Right atrium auricular region (tissue), 2 donors: ENCODE measurements around the gene KRT79. TPM values are rescaled to one million over a fixed set of nuclear protein-coding genes. Genes with fewer than 3 reads are reported as not detected.

Experiments
- DNase-seq: peaks from one replicate; pipeline ENCODE4 v3.0.0-alpha.2; 2019; ENCODE audit warnings: low spot score
- H3K27ac ChIP-seq, 2 donors: fragments of 200-600 bp; sonication (generic); 1 replicate in 1 of 2; 2 replicates in 1 of 2; pipeline ENCODE4 v1.5.1; 2016 to 2019
- H3K27me3 ChIP-seq, 2 donors: fragments of 200-600 bp; sonication (generic); one replicate each; pipeline versions ENCODE4 v1.5.1 to v1.6.0; 2017 to 2019
- H3K36me3 ChIP-seq: fragments of 200-600 bp; sonication (generic); one replicate; pipeline ENCODE4 v1.5.1; 2016
- H3K4me1 ChIP-seq, 2 donors: fragments of 200-600 bp; sonication (generic); one replicate each; pipeline versions ENCODE4 v1.5.1 to v1.6.0; 2017 to 2019
- H3K4me3 ChIP-seq, 2 donors: fragments of 200-600 bp; sonication (generic); 1 replicate in 1 of 2; 2 replicates in 1 of 2; pipeline ENCODE4 v1.5.1; 2017 to 2019; ENCODE audit warnings: mild to moderate bottlenecking in 1 of 2, moderate library complexity in 1 of 2
- H3K9me3 ChIP-seq, 2 donors: fragments of 200-600 bp; sonication (generic); one replicate each; pipeline ENCODE4 v1.5.1; 2019
- CTCF ChIP-seq, 2 donors: fragments of 200-600 bp; sonication (generic); IDR thresholded peaks; one replicate each; pipeline ENCODE4 v1.5.1; 2019; ENCODE audit warnings: antibody characterized with exemption in 2 of 2
- total RNA-seq, 2 donors: library from RNA; depleted of rRNA; stranded (reverse); fragments of >200 nt; gene quantifications; one replicate each; pipeline ENCODE4 v1.1.0, GENCODE V29; 2016

KRT79 gene
- total RNA-seq, 2 donors from 2014 or later, result not detected

DNA sequence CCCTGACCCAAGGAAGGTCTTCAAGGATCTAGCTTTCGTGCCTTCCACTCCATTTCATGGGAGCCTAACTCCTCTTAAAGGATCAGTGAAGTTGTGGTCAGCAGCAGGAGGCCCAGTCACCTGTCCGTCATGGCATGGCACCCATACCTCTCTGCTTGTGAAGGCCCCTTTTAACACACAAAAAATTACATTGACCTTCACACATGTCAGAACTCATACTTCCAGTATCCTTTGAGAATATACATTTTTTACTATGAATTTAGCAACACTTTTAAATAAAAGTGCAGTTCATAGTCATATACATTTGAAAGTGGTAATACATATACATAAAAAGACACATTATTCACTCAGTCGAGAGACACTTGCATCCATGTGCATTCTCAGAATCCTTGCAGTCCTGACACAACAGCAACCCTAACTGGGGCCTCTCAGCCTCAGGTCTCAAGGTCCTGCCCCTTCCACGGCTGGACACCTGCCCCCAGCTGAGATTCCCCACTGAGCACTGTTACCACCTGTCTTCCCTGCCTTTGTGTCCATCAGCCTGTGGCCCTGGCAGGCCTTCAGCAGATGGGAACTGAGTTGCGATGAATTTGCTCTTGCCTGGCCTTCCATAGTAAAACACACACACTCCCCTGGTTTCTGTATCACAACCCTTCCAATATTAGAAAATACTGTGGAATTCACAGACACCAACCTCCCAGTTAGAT lies 34.5 kb downstream of the KRT79 start:
- no peak for DNase-seq
- Histone ChIP-seq H3K9me3 (no peaks in the 10 kb centered on the region), H3K36me3 (no peaks in the 10 kb centered on the region), H3K27me3 (no peaks in the 10 kb centered on the region), H3K4me3 (no peak overlapping the region), H3K27ac (no peak overlapping the region), H3K4me1 (no peaks in the 10 kb centered on the region)
- TF ChIP-seq CTCF (IDR thresholded peaks at IDR 0.05), result no peak

DNA sequence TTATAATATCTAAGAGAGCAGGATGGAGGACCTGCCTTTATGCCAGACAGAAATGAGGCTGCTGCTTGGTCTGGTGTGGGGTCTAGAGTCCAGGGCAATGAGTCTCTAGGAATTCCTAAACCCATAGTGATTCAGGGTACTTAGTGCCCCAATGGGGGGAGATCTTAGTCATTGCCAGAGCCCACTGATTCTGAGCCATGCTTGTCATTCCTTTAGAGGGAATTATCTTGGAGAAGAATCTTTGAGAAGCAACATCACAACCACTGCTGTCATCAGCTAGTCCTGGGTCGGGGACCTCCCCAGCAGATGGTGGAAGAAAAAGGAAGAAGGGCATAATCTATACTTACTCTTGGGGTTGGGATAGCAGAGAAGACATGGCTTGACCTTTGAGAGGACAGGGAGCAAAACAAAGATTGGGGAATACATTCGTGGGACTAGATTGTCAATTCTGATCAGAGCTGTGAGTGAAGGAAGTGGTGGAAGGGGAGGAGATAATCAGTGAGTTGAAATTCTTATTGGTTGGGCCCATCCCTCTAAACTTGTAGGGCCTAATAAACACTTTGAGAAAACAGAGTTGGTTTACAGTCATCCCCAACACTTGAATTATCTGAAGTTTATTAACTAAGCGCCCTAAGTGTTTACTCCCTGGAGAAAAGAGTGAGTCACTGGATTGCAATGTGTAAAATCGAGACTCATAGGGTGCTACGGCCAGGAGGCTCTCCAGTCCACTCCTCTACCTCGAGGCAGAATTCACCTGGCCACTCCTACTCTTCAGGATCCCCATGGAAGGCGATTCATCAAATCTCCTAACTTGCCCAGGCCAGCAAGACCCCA lies 35.2 kb downstream of the KRT79 start:
- TF ChIP-seq CTCF (IDR thresholded peaks at IDR 0.05), result no peak
- Histone ChIP-seq H3K36me3 (no peaks in the 10 kb centered on the region), H3K27me3 (no peaks in the 10 kb centered on the region), H3K27ac (no peak overlapping the region), H3K4me1 (no peaks in the 10 kb centered on the region), H3K4me3 (no peak overlapping the region), H3K9me3 (no peaks in the 10 kb centered on the region)
- DNase-seq, result no peak

DNA sequence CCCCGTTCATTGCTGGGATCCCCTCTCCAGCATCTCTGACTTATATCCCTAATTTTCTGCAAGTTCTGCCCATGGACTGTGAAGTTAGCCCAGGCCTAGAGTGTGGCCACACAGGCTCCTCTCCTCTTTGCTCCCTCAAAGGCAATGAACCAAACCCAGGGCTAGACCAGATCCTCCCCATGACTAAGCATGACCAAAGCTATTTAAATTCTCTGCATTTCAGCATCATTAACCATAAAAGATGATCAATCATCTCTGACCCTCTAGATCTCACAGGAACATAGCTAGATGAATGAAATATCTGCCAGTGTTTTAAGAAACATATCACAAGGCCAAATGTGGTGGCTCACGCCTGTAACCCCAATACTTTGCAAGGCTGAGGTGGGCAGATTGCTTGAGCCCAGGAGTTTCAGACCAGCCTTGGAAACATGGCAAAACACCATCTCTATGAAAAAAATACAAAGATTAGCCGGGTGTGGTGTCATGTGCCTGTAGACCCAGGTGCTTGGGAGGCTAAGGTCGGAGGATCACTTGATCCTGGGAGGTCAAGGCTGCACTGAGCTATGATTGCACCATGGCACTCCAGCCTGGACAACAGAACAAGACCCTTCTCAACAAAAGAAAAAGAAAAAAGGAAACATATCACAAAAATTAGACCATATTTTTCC lies 36.0 kb downstream of the KRT79 start:
- no peaks in the 10 kb centered on the region for H3K9me3 ChIP-seq
- H3K36me3 ChIP-seq, result no peaks in the 10 kb centered on the region
- H3K4me1 ChIP-seq, result no peaks in the 10 kb centered on the region
- H3K27ac ChIP-seq, result no peak overlapping the region
- H3K27me3 ChIP-seq, result no peaks in the 10 kb centered on the region
- no peak for DNase-seq
- no peak for TF ChIP-seq CTCF (IDR thresholded peaks at IDR 0.05)
- H3K4me3 ChIP-seq, result no peak overlapping the region

- no peaks in the 10 kb centered on the region for H3K4me1 ChIP-seq
These were observed 36.6 kb downstream of the KRT79 start for GRCh38 chr12:52797529-52797894.

More at GRCh38 chr12:52797529-52797894, 36.6 kb downstream of the KRT79 start:
- TF ChIP-seq CTCF (IDR thresholded peaks at IDR 0.05), result no peak
- no peaks in the 10 kb centered on the region for H3K36me3 ChIP-seq
- no peak overlapping the region for H3K4me3 ChIP-seq
- no peaks in the 10 kb centered on the region for H3K9me3 ChIP-seq
- H3K27ac ChIP-seq, result no peak overlapping the region
- no peaks in the 10 kb centered on the region for H3K27me3 ChIP-seq
- DNase-seq, result no peak
